HUES6 (cell line): Measurements from ENCODE around the gene PSMD13.

Experiments used
- H3K27ac ChIP-seq: 2 replicates; pipeline ENCODE4 v1.7.0; 2013; ENCODE audit warnings: low read depth, mild to moderate bottlenecking, low read length, inconsistent platforms
- H3K27me3 ChIP-seq: 2 replicates; pipeline ENCODE4 v1.6.1; 2013; ENCODE audit warnings: low read length; ENCODE audit not compliant: control insufficient read depth, insufficient read depth
- H3K36me3 ChIP-seq: 2 replicates; pipeline ENCODE4 v1.6.1; 2013; ENCODE audit warnings: low read length; ENCODE audit not compliant: control insufficient read depth, insufficient read depth
- H3K4me1 ChIP-seq: 2 replicates; pipeline ENCODE4 v1.6.1; 2013; ENCODE audit warnings: low read length; ENCODE audit not compliant: control insufficient read depth, insufficient read depth
- H3K4me3 ChIP-seq: 2 replicates; pipeline ENCODE4 v1.5.1; 2013; ENCODE audit warnings: low read depth, low read length
- H3K9ac ChIP-seq: one replicate; pipeline ENCODE4 v1.6.1; 2013; ENCODE audit warnings: mild to moderate bottlenecking, low read length
- H3K9me3 ChIP-seq: 2 replicates; pipeline ENCODE4 v1.6.1; 2013; ENCODE audit warnings: low read depth, low read length; ENCODE audit not compliant: control insufficient read depth, insufficient read depth

Gene PSMD13

DNA sequence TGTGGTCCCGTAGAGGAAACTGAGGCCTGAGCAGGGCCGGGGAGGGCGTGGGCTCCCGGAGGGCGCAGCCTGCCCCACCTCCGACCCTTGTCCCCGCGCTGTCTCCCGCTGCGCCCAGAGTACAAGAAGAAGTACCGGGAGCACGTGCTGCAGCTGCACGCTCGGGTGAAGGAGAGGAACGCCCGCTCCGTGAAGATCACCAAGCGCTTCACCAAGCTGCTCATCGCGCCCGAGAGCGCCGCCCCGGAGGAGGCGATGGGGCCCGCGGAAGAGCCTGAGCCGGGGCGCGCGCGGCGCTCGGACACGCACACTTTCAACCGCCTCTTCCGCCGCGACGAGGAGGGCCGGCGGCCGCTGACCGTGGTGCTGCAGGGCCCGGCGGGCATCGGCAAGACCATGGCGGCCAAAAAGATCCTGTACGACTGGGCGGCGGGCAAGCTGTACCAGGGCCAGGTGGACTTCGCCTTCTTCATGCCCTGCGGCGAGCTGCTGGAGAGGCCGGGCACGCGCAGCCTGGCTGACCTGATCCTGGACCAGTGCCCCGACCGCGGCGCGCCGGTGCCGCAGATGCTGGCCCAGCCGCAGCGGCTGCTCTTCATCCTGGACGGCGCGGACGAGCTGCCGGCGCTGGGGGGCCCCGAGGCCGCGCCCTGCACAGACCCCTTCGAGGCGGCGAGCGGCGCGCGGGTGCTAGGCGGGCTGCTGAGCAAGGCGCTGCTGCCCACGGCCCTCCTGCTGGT is 43.4 kb downstream of the PSMD13 start:
- Histone ChIP-seq H3K4me1 (peaks cover 7% of the 10 kb centered on the region), H3K4me3 (peak overlapping the region; percentile 46; the same call in 1 of the 2 replicates), H3K27ac (no peak overlapping the region), H3K9ac (no peak overlapping the region), H3K36me3 (no peaks in the 10 kb centered on the region), H3K27me3 (peaks cover 56% of the 10 kb centered on the region), H3K9me3 (no peaks in the 10 kb centered on the region)

- H3K27ac ChIP-seq, result no peak overlapping the region
- peaks cover 56% of the 10 kb centered on the region for H3K27me3 ChIP-seq
- H3K9ac ChIP-seq, result no peak overlapping the region
- no peaks in the 10 kb centered on the region for H3K9me3 ChIP-seq
- H3K36me3 ChIP-seq, result no peaks in the 10 kb centered on the region
- 0 out of 2 replicates have a peak overlapping the region, but pooled peaks have one; percentile 2 for H3K4me3 ChIP-seq
- H3K4me1 ChIP-seq, result peaks cover 7% of the 10 kb centered on the region
Measured at GRCh38 chr11:280706-281485, 44.1 kb downstream of the PSMD13 start.

DNA sequence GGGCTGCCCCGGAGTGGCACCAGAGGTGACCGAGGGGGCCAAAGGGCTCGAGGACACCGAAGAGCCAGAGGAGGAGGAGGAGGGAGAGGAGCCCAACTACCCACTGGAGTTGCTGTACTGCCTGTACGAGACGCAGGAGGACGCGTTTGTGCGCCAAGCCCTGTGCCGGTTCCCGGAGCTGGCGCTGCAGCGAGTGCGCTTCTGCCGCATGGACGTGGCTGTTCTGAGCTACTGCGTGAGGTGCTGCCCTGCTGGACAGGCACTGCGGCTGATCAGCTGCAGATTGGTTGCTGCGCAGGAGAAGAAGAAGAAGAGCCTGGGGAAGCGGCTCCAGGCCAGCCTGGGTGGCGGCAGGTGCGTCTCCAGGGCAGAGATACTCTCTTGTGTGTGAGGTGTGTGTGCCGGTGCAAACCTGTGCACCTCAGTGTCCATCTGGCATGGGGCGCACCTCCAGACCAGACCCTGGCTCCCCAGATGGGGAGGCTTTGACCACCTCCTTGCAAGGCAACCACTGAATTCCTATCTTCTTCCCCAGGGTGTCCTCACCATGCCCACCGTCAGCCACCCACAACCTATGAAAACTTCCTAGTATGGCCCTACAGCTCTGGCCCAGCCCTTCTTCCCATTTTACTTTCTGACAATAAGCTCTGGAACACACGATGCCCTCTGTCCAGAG is 44.8 kb downstream of the PSMD13 start:
- Histone ChIP-seq H3K9ac (no peak overlapping the region), H3K27ac (no peak overlapping the region), H3K9me3 (no peaks in the 10 kb centered on the region), H3K4me3 (no peak overlapping the region), H3K36me3 (no peaks in the 10 kb centered on the region), H3K4me1 (peaks cover 7% of the 10 kb centered on the region), H3K27me3 (peaks cover 59% of the 10 kb centered on the region)

GRCh38 chr11:282171-282570 is 45.4 kb downstream of the PSMD13 start:
- peaks cover 10% of the 10 kb centered on the region for H3K4me1 ChIP-seq
- no peaks in the 10 kb centered on the region for H3K9me3 ChIP-seq
- H3K36me3 ChIP-seq, result no peaks in the 10 kb centered on the region
- H3K27me3 ChIP-seq, result peaks cover 63% of the 10 kb centered on the region
- no peak overlapping the region for H3K27ac ChIP-seq
- no peak overlapping the region for H3K9ac ChIP-seq
- no peak overlapping the region for H3K4me3 ChIP-seq

GRCh38 chr11:282630-283360 is 46.0 kb downstream of the PSMD13 start:
- Histone ChIP-seq H3K36me3 (no peaks in the 10 kb centered on the region), H3K27me3 (peaks cover 66% of the 10 kb centered on the region), H3K27ac (no peak overlapping the region), H3K4me1 (peaks cover 15% of the 10 kb centered on the region), H3K4me3 (no peak overlapping the region), H3K9ac (no peak overlapping the region), H3K9me3 (no peaks in the 10 kb centered on the region)

- Histone ChIP-seq H3K4me1 (peaks cover 21% of the 10 kb centered on the region), H3K9me3 (no peaks in the 10 kb centered on the region), H3K27me3 (peaks cover 66% of the 10 kb centered on the region), H3K9ac (no peak overlapping the region), H3K4me3 (no peak overlapping the region), H3K36me3 (no peaks in the 10 kb centered on the region), H3K27ac (no peak overlapping the region)
Measured at GRCh38 chr11:283405-284104, 46.8 kb downstream of the PSMD13 start.

GRCh38 chr11:284105-285020 is 47.6 kb downstream of the PSMD13 start:
- Histone ChIP-seq H3K27ac (no peak overlapping the region), H3K4me1 (peaks cover 22% of the 10 kb centered on the region), H3K9me3 (no peaks in the 10 kb centered on the region), H3K27me3 (peaks cover 58% of the 10 kb centered on the region), H3K9ac (no peak overlapping the region), H3K36me3 (no peaks in the 10 kb centered on the region), H3K4me3 (no peak overlapping the region)

- Histone ChIP-seq H3K4me3 (no peak overlapping the region), H3K27ac (no peak overlapping the region), H3K9me3 (no peaks in the 10 kb centered on the region), H3K36me3 (no peaks in the 10 kb centered on the region), H3K27me3 (peaks cover 49% of the 10 kb centered on the region), H3K9ac (no peak overlapping the region), H3K4me1 (peaks cover 31% of the 10 kb centered on the region)
Measured at GRCh38 chr11:285021-285893, 48.5 kb downstream of the PSMD13 start.

GRCh38 chr11:285894-286220 is 49.1 kb downstream of the PSMD13 start:
- Histone ChIP-seq H3K9ac (no peak overlapping the region), H3K4me1 (peaks cover 37% of the 10 kb centered on the region), H3K27ac (no peak overlapping the region), H3K9me3 (no peaks in the 10 kb centered on the region), H3K4me3 (no peak overlapping the region), H3K27me3 (peaks cover 43% of the 10 kb centered on the region), H3K36me3 (no peaks in the 10 kb centered on the region)
